GM12891 (cell line): ENCODE measurements around the gene TMPRSS11A.

Experiments used
- DNase-seq: peaks from one replicate; pipeline ENCODE4 v3.0.0; 2011; ENCODE audit warnings: low spot score; ENCODE audit not compliant: insufficient read length
- FAIRE-seq: peaks from 2 replicates; lab custom pipeline; 2011; peaks lifted over from hg19 to GRCh38; lab: Jason Lieb, UNC
- PAX5 ChIP-seq: IDR thresholded peaks from 2 replicates; pipeline ENCODE4 v1.6.1; 2011; ENCODE audit warnings: low read length, moderate library complexity, mild to moderate bottlenecking; ENCODE audit not compliant: insufficient read depth, severe bottlenecking
- POLR2A ChIP-seq: IDR thresholded peaks from 2 replicates; pipeline ENCODE4 v1.6.1; 2011; ENCODE audit warnings: low read depth, low read length, control low read depth
- POLR2AphosphoS5 ChIP-seq: IDR thresholded peaks from 2 replicates; pipeline ENCODE4 v1.6.1; 2011; ENCODE audit warnings: low read depth, low read length, control low read depth
- POU2F2 ChIP-seq: IDR thresholded peaks from 2 replicates; pipeline ENCODE4 v1.6.1; 2011; ENCODE audit warnings: low read depth, mild to moderate bottlenecking, control low read depth, low read length, moderate library complexity
- SPI1 ChIP-seq: IDR thresholded peaks from 2 replicates; pipeline ENCODE4 v1.6.1; 2011; ENCODE audit warnings: low read depth, low read length, control low read depth
- TAF1 ChIP-seq: IDR thresholded peaks from 2 replicates; pipeline ENCODE4 v1.6.1; 2011; ENCODE audit warnings: low read depth, low read length, control low read depth

Gene TMPRSS11A

GRCh38 chr4:67879486-67879885 is 83.8 kb downstream of the TMPRSS11A start:
- DNase-seq (no peak), FAIRE-seq (no peak)

GRCh38 chr4:67877086-67877485 is 86.2 kb downstream of the TMPRSS11A start:
- FAIRE-seq = no peak
- no peak for DNase-seq
- TF ChIP-seq POU2F2 = no peak
- no peak for TF ChIP-seq PAX5

More at GRCh38 chr4:67879486-67879885, 83.8 kb downstream of the TMPRSS11A start:
- TF ChIP-seq TAF1 (no peak), POU2F2 (no peak), POLR2AphosphoS5 (no peak), POLR2A (no peak), SPI1 (no peak), PAX5 (no peak)

GRCh38 chr4:67874986-67875385 is 88.3 kb downstream of the TMPRSS11A start:
- DNase-seq = no peak
- FAIRE-seq = no peak
- TF ChIP-seq POU2F2 = no peak
- no peak for TF ChIP-seq SPI1
- TF ChIP-seq TAF1 = no peak

GRCh38 chr4:67873116-67873515 is 90.2 kb downstream of the TMPRSS11A start:
- FAIRE-seq (no peak), DNase-seq (no peak)
- TF ChIP-seq POLR2A (no peak), POU2F2 (no peak), SPI1 (no peak), PAX5 (no peak), TAF1 (no peak), POLR2AphosphoS5 (no peak)

- no peak for TF ChIP-seq POLR2AphosphoS5
- no peak for TF ChIP-seq PAX5
- no peak for TF ChIP-seq TAF1
- TF ChIP-seq SPI1 = no peak
- TF ChIP-seq POU2F2 = no peak
- TF ChIP-seq POLR2A = no peak
- DNase-seq (peak; percentile 7), FAIRE-seq (no peak)
Measured at GRCh38 chr4:67871867-67872266, 91.4 kb downstream of the TMPRSS11A start.

- TF ChIP-seq PAX5 = no peak
- TF ChIP-seq POLR2A = no peak
- TF ChIP-seq POU2F2 = no peak
- no peak for TF ChIP-seq TAF1
- no peak for TF ChIP-seq SPI1
- no peak for TF ChIP-seq POLR2AphosphoS5
- no peak for FAIRE-seq
Measured at GRCh38 chr4:67869580-67870190, 93.6 kb downstream of the TMPRSS11A start.

GRCh38 chr4:67861513-67861912 is 101.8 kb downstream of the TMPRSS11A start:
- no peak for DNase-seq
- no peak for FAIRE-seq
- TF ChIP-seq POLR2A = no peak
- TF ChIP-seq TAF1 = no peak
- TF ChIP-seq SPI1 = no peak
- no peak for TF ChIP-seq POU2F2
- TF ChIP-seq POLR2AphosphoS5 = no peak
- no peak for TF ChIP-seq PAX5

More at GRCh38 chr4:67869580-67870190, 93.6 kb downstream of the TMPRSS11A start:
- no peak for DNase-seq
